Hematopoietic multipotent progenitor cell treated with erythropoietin and hydrocortisone succinate and interleukin-3 and kit ligand, for 4 days (in vitro differentiated cells): ENCODE measurements around the gene DTD1.

Experiments
- DNase-seq: peaks from one replicate; pipeline ENCODE4 v3.0.0-alpha.2; 2015

Gene DTD1

GRCh38 chr20:18805881-18806280 is 218.0 kb downstream of the DTD1 start:
- no peak for DNase-seq

GRCh38 chr20:18808712-18809111 is 220.9 kb downstream of the DTD1 start:
- no peak for DNase-seq

GRCh38 chr20:18811186-18811585 is 223.3 kb downstream of the DTD1 start:
- DNase-seq = no peak

- DNase-seq = no peak
Observed at GRCh38 chr20:18811904-18812303, 224.1 kb downstream of the DTD1 start.

GRCh38 chr20:18813483-18813882 is 225.6 kb downstream of the DTD1 start, which contains the start of gene SCP2D1:
SCP2D1 (plus strand) TSS chr20:18813783; CDS start chr20:18813816, 33 bp downstream.
- DNase-seq = no peak

- DNase-seq = no peak
Observed at GRCh38 chr20:18815194-18815942, 227.5 kb downstream of the DTD1 start.
